SH-SY5Y (cell line): ENCODE results near the gene MKRN2OS.

Experiments used
- GATA2 ChIP-seq: IDR thresholded peaks from 2 replicates; pipeline ENCODE4 v1.6.1; 2011; ENCODE audit warnings: mild to moderate bottlenecking, low read depth, low read length
- GATA3 ChIP-seq: IDR thresholded peaks from 2 replicates; pipeline ENCODE4 v1.6.1; 2011; ENCODE audit warnings: low read depth, mild to moderate bottlenecking, low read length, moderate library complexity

DNA sequence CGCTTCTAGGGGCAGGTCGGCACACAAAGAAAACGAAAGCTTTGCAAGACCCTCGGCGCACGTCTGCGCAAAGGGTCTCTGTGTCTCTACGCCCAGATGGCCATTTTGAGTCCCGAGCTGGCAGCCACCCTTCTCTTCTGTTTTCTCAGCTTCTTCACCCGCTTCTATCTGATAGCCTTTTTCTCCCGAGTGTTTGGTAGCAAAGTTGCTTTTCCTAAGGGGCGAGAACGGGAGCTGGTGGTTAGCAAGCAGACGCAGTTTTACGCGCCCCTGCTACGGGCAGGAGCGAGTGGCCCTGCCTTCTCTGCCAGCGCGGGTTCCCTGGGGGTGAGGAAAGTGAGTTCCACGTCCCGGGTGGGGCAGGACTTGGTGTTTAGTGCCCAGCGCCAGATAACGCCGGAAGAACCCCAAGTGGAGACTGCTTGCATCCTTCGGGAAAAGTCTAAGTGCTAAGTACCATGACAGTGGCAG is 8.7 kb upstream of the MKRN2OS start:
- TF ChIP-seq GATA2, result no peak
- no peak for TF ChIP-seq GATA3
